Upper lobe of left lung (tissue), 6 donors: ENCODE results near the gene FAR1. TPM values are rescaled to one million over a fixed set of nuclear protein-coding genes. Genes with fewer than 3 reads are reported as not detected.
"Not testable (repeated sequence)": the region's sequence is repeated elsewhere in the genome, so short reads cannot be mapped to it uniquely, and the experiment has no call there.

ENCODE experiments used
- ATAC-seq, 2 donors: fragments of 200-7000 bp; cut with Tn5 transposase; one replicate each; pipeline ENCODE4 v1.9.1; 2022; ENCODE audit warnings: mild to moderate bottlenecking in 2 of 2, moderate library complexity in 2 of 2; ENCODE audit not compliant: low FRiP score in 2 of 2
- DNase-seq, 2 donors: peaks; one replicate each; pipeline ENCODE4 v3.0.0-alpha.2; 2019 to 2020
- H3K27ac ChIP-seq, 4 donors: fragments of 200-600 bp; sonication (generic); one replicate each; pipeline ENCODE4 v1.5.1; 2016 to 2019
- H3K27me3 ChIP-seq, 4 donors: fragments of 200-600 bp; sonication (generic); one replicate each; pipeline ENCODE4 v1.5.1; 2017 to 2019
- H3K36me3 ChIP-seq, 4 donors: fragments of 200-600 bp; sonication (generic); one replicate each; pipeline ENCODE4 v1.5.1; 2016 to 2019
- H3K4me1 ChIP-seq, 4 donors: fragments of 200-600 bp; sonication (generic); one replicate each; pipeline ENCODE4 v1.5.1; 2018 to 2019
- H3K4me3 ChIP-seq, 4 donors: fragments of 200-600 bp; sonication (generic); one replicate each; pipeline ENCODE4 v1.5.1; 2017 to 2019; ENCODE audit warnings: mild to moderate bottlenecking in 2 of 4, moderate library complexity in 1 of 4
- H3K9me3 ChIP-seq, 4 donors: fragments of 200-600 bp; sonication (generic); one replicate each; pipeline ENCODE4 v1.5.1; 2018 to 2019
- CTCF ChIP-seq, 6 experiments: fragments of 450-650 bp in 4 of 6; fragments of 200-600 bp in 2 of 6; sonication (generic) in 2 of 6; IDR thresholded peaks; one replicate each; pipeline ENCODE4 v1.5.1; 2016 to 2019; ENCODE audit warnings: antibody characterized with exemption in 6 of 6
- EP300 ChIP-seq, 4 donors: sonication (generic); formaldehyde crosslinking; IDR thresholded peaks; one replicate each; pipeline ENCODE4 v1.5.1; 2017; ENCODE audit warnings: antibody characterized with exemption in 4 of 4, control low read depth in 2 of 4
- POLR2A ChIP-seq, 4 donors: fragments of 450-650 bp; IDR thresholded peaks; one replicate each; pipeline ENCODE4 v1.5.1; 2016 to 2017; ENCODE audit warnings: antibody characterized with exemption in 4 of 4, mild to moderate bottlenecking in 2 of 4
- POLR2AphosphoS5 ChIP-seq, 2 donors: sonication (generic); formaldehyde crosslinking; IDR thresholded peaks; one replicate each; pipeline ENCODE4 v1.5.1; 2017; ENCODE audit warnings: antibody characterized with exemption in 2 of 2
- WGBS, 2 donors: methylation state at CpG; one replicate each; pipeline ENCODE4 v1.1.5; 2017 to 2018; 5-methylcytosine and 5-hydroxymethylcytosine counted together
- total RNA-seq, 6 donors: library from RNA; depleted of rRNA in 4 of 6; stranded (reverse); fragments of >200 nt in 4 of 6; gene quantifications; one replicate each; pipeline versions ENCODE4 v1.1.0 to v1.2.1, GENCODE V29; 2016 to 2021
- donor health status: DM: no; HTN: no; CAD: no; lungs with moderate emphysema.
- donor health status: DM: no; HTN: yes; CAD: no; lungs with severe emphysema.

Gene FAR1
- total RNA-seq: 10 to 100 TPM; 45.1 to 74.4 (median 47.9) TPM

- TF ChIP-seq EP300 (IDR thresholded peaks at IDR 0.05) (no peak), POLR2AphosphoS5 (IDR thresholded peaks at IDR 0.05) (peak; percentile 59 to 79), POLR2A (IDR thresholded peaks at IDR 0.05) (peak in 3 of 4 donors; percentile 77 to 90 (median 78)), CTCF (IDR thresholded peaks at IDR 0.05) (peak; percentile 59 to 89 (median 84))
These were observed at the start of gene FAR1 for GRCh38 chr11:13668102-13668956. TSS of gene FAR1 (plus strand) at chr11:13668668. CDS start at chr11:13694766, 26,098 bp downstream.

GRCh38 chr11:13620063-13620462, 48.4 kb upstream of the FAR1 start:
- WGBS, 2 donors: 87 to 100% methylated on average over 1 to 2 of the region's 2 CpGs
- Histone ChIP-seq H3K4me1 (no peaks in the 10 kb centered on the region), H3K4me3 (no peak overlapping the region), H3K36me3 (no peaks in the 10 kb centered on the region), H3K27me3 (no peaks in the 10 kb centered on the region), H3K9me3 (peaks cover 0 to 6% (median under 1%) of the 10 kb centered on the region in 4 donors), H3K27ac (no peak overlapping the region)
- no peak for DNase-seq
- ATAC-seq: no peak
- no peak for TF ChIP-seq POLR2A (IDR thresholded peaks at IDR 0.05)
- no peak for TF ChIP-seq EP300 (IDR thresholded peaks at IDR 0.05)

More at GRCh38 chr11:13668102-13668956, at the start of gene FAR1:
- no peaks in the 10 kb centered on the region for H3K27me3 ChIP-seq
- H3K36me3 ChIP-seq: no peaks in the 10 kb centered on the region
- ATAC-seq: peak; percentile 98 to 100
- peak; percentile 98 to 99 for DNase-seq
- H3K27ac ChIP-seq: peak within 1 kb of the TSS; percentile 86 to 95 (median 90)
- H3K4me3 ChIP-seq: peak within 1 kb of the TSS; percentile 81 to 98 (median 86)
- WGBS, 2 donors: 0 to 3% methylated on average over 19 to 64 of the region's 104 CpGs
- no peaks in the 10 kb centered on the region for H3K9me3 ChIP-seq
- peaks cover 17 to 28% (median 24%) of the 10 kb centered on the region in 4 donors for H3K4me1 ChIP-seq

GRCh38 chr11:13626818-13627217, 41.6 kb upstream of the FAR1 start:
- not testable (repeated sequence) for H3K4me1 ChIP-seq, DNase-seq, H3K9me3 ChIP-seq, ATAC-seq, H3K4me3 ChIP-seq, H3K27ac ChIP-seq, H3K27me3 ChIP-seq, H3K36me3 ChIP-seq
- WGBS, 2 donors: 93 to 97% methylated on average over 3 of the region's 3 CpGs

GRCh38 chr11:13628634-13629033, 39.8 kb upstream of the FAR1 start:
- 69 to 76% methylated on average over 6 to 8 of the region's 8 CpGs for WGBS, 2 donors
- not testable (repeated sequence) for H3K27ac ChIP-seq, DNase-seq, H3K27me3 ChIP-seq, ATAC-seq, H3K36me3 ChIP-seq, H3K4me1 ChIP-seq, H3K4me3 ChIP-seq, H3K9me3 ChIP-seq

GRCh38 chr11:13629779-13630178, 38.7 kb upstream of the FAR1 start:
- Histone ChIP-seq H3K27me3 (no peaks in the 10 kb centered on the region), H3K4me1 (no peaks in the 10 kb centered on the region), H3K36me3 (no peaks in the 10 kb centered on the region), H3K4me3 (no peak overlapping the region), H3K9me3 (no peaks in the 10 kb centered on the region), H3K27ac (no peak overlapping the region)
- DNase-seq: no peak
- 74 to 91% methylated on average over 1 of the region's 1 CpG for WGBS, 2 donors
- TF ChIP-seq EP300 (IDR thresholded peaks at IDR 0.05) (no peak), POLR2AphosphoS5 (IDR thresholded peaks at IDR 0.05) (no peak), POLR2A (IDR thresholded peaks at IDR 0.05) (no peak), CTCF (IDR thresholded peaks at IDR 0.05) (no peak)
- ATAC-seq: no peak

GRCh38 chr11:13635290-13635689, 33.2 kb upstream of the FAR1 start:
- Histone ChIP-seq H3K4me3 (no peak overlapping the region), H3K9me3 (no peaks in the 10 kb centered on the region), H3K27ac (no peak overlapping the region), H3K4me1 (no peaks in the 10 kb centered on the region), H3K27me3 (no peaks in the 10 kb centered on the region), H3K36me3 (no peaks in the 10 kb centered on the region)
- 62 to 68% methylated on average over 5 of the region's 5 CpGs for WGBS, 2 donors
- TF ChIP-seq POLR2AphosphoS5 (IDR thresholded peaks at IDR 0.05) (no peak), CTCF (IDR thresholded peaks at IDR 0.05) (no peak), POLR2A (IDR thresholded peaks at IDR 0.05) (no peak), EP300 (IDR thresholded peaks at IDR 0.05) (no peak)
- ATAC-seq (no peak), DNase-seq (no peak)
